ENCODE results near the gene ARPIN. TPM values are rescaled to one million over a fixed set of nuclear protein-coding genes. Genes with fewer than 3 reads are reported as not detected.
"Not testable (repeated sequence)": the region's sequence is repeated elsewhere in the genome, so short reads cannot be mapped to it uniquely, and the experiment has no call there.

Gene ARPIN
- total RNA-seq, 1 experiment from 2014 or later: 3.5 TPM

GRCh38 chr15:89912674-89913396, at the start of gene ARPIN (continued):
- TF ChIP-seq ZMAT4 (CRISPR knock-in tag; IDR thresholded peaks at IDR 0.05): no peak
- no peak; the same call in 1 of the 2 replicates for TF ChIP-seq ZBTB43 (CRISPR knock-in tag; IDR thresholded peaks at IDR 0.05)
- TF ChIP-seq ZNF396 (CRISPR knock-in tag; IDR thresholded peaks at IDR 0.05; ENCODE audit: borderline replicate concordance): no peak
- TF ChIP-seq MXD4 (CRISPR knock-in tag; IDR thresholded peaks at IDR 0.05; ENCODE audit: borderline replicate concordance): no peak
- TF ChIP-seq TEAD1 (CRISPR knock-in tag; IDR thresholded peaks at IDR 0.05): peak; percentile 35; the same call in 1 of the 2 replicates
- peak; percentile 36; the same call in 1 of the 2 replicates for TF ChIP-seq USF1 (CRISPR knock-in tag; IDR thresholded peaks at IDR 0.05)

DNA sequence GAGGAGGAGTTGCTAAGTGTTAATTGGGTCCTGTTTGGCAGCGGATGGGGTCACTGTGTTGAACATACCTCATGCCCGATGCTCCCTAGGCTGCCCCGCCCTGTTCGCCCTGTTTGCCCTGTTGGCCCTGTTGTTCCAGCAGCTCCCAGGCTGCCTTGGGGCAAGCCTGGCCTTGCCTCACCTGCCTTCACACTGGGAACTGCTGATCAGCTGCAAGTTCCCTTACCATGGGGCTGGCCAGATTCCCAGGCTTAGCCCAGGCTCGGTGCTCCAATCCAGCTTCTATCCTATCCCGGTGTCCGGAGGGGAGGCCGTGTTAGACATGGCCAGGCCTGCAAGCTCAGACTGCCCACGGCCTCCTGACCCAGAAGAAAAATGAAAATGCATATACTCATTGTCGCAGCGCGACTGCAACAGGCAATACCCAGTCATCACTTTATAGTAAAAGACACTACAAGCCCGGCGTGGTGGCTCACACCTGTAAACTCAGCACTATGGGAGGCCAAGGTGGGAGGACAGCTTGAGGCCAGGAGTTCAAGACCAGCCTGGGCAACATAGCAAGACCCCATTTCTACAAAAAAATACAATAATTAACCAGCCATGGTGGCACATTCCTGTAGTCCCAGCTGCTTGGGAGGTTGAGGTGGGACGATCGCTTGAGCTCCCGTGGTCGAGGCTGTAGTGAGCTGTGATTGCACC, 45.5 kb upstream of the ARPIN start:
- H3K4me1 Mint-ChIP-seq: peaks cover 4% of the 10 kb centered on the region; the same call in 1 of the 2 replicates
- H3K27ac Mint-ChIP-seq: peak overlapping the region; percentile 49; the same call in 1 of the 2 replicates
- ATAC-seq (peak; percentile 32; the same call in 1 of the 2 replicates), DNase-seq (ENCODE audit: low spot score) (no peak)
- no peak overlapping the region for H3K4me3 Mint-ChIP-seq
- H3K36me3 Mint-ChIP-seq: peaks cover 4% of the 10 kb centered on the region
- TF ChIP-seq NR1H2 (CRISPR knock-in tag; IDR thresholded peaks at IDR 0.05): no peak
- TF ChIP-seq ZNF121 (CRISPR knock-in tag; IDR thresholded peaks at IDR 0.05): peak; percentile 86; the same call in 1 of the 2 replicates
- H3K9me3 Mint-ChIP-seq: peaks cover 12% of the 10 kb centered on the region
- CTCF ChIA-PET: interaction anchor here (1.0 to 1.5 kb wide), 4 partner anchors 13 to 285 kb away, joined by 3 to 6 read pairs (median 4); no protein-coding TSS in a partner anchor
- peaks cover 5% of the 10 kb centered on the region; the same call in 1 of the 2 replicates for H3K27me3 Mint-ChIP-seq (ENCODE audit: low read depth)
- POLR2A ChIA-PET: interaction anchor here (0.5 to 0.6 kb wide), 3 partner anchors 17 to 1895 kb away, joined by 3 to 4 read pairs (median 3); partner anchors contain the start of gene SLCO3A1

GRCh38 chr15:89955449-89955998, 42.8 kb upstream of the ARPIN start:
- ATAC-seq; H3K4me3 Mint-ChIP-seq; H3K27ac Mint-ChIP-seq; POLR2A ChIA-PET; H3K36me3 Mint-ChIP-seq; DNase-seq (ENCODE audit: low spot score); CTCF ChIA-PET; H3K27me3 Mint-ChIP-seq (ENCODE audit: low read depth); H3K4me1 Mint-ChIP-seq: not testable (repeated sequence)
- peaks cover 12% of the 10 kb centered on the region for H3K9me3 Mint-ChIP-seq

DNA sequence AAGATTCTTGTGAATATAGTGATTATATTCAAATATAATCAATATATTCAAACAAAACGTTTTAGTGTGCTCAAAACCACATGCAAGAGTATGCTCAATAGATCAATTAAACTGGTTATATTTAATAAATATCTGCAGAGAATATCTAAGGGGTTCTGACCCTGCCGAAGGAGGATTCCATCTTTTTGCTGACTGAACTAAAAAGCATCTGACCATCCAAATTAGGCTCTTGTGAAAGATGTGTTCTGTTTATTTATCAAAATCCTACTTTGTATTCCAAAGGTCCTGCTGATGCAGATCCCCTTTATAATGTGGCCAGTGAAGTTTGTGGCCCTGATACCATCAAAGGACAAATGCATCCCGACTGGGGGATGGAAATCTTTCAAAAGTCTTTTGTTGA, 41.8 kb upstream of the ARPIN start:
- ATAC-seq: no peak
- ChIA-PET CTCF (no interaction called here), POLR2A (no interaction called here)
- TF ChIP-seq ZBTB43 (CRISPR knock-in tag; IDR thresholded peaks at IDR 0.05) (no peak), NFATC4 (CRISPR knock-in tag; IDR thresholded peaks at IDR 0.05) (no peak), ELF4 (CRISPR knock-in tag; IDR thresholded peaks at IDR 0.05; ENCODE audit: low read depth) (no peak), PRRX2 (CRISPR knock-in tag; IDR thresholded peaks at IDR 0.05) (no peak)
- Mint-ChIP-seq H3K4me3 (no peak overlapping the region), H3K27ac (no peak overlapping the region), H3K27me3 (ENCODE audit: low read depth) (peaks cover 5% of the 10 kb centered on the region; the same call in 1 of the 2 replicates), H3K9me3 (peaks cover 12% of the 10 kb centered on the region), H3K4me1 (peaks cover 7% of the 10 kb centered on the region; the same call in 1 of the 2 replicates), H3K36me3 (peaks cover 4% of the 10 kb centered on the region)
- DNase-seq (ENCODE audit: low spot score): no peak
